K562 (cell line): ENCODE measurements around the gene PLEKHG3. TPM values are rescaled to one million over a fixed set of nuclear protein-coding genes. Genes with fewer than 3 reads are reported as not detected.

Source experiments
- ATAC-seq: fragments of 200-7000 bp; cut with Tn5 transposase; 3 replicates; pipeline ENCODE4 v1.9.1; 2020; ENCODE audit warnings: moderate library complexity
- Bru-seq: library from RNA; stranded (reverse); fragments of 400-500 nt; gene quantifications from one replicate; lab custom pipeline; 2021; lab: Mats Ljungman, UMichigan
- BruChase-seq, 2 experiments: library from RNA; stranded (reverse); fragments of 400-500 nt; gene quantifications; one replicate each; lab custom pipeline; 2021; lab: Mats Ljungman, UMichigan
- BruUV-seq: library from RNA; stranded (reverse); fragments of 400-500 nt; replicated peaks from 2 replicates; lab custom pipeline; 2021; lab: Mats Ljungman, UMichigan
- CTCF ChIA-PET: fragments of 300-600 bp; formaldehyde crosslinking; extraction: SDS; loops from one replicate; lab custom pipeline; 2021; ENCODE audit warnings: low intra/inter-chr PET ratio; lab: Yijun Ruan, JAX
- POLR2A ChIA-PET: fragments of 300-600, 350-650 bp; sonication (Branson Sonifier 250); formaldehyde crosslinking; extraction: SDS; loops from one replicate; lab custom pipeline; 2021; ENCODE audit warnings: antibody characterized with exemption, inconsistent platforms; lab: Yijun Ruan, JAX
- DNase-seq, 4 experiments: peaks; one replicate each; pipeline versions ENCODE4 v3.0.0 to v3.0.0-alpha.2; 2011 to 2018; ENCODE audit warnings: low spot score in 3 of 4, mixed read lengths in 3 of 4; ENCODE audit errors: extremely low read depth in 1 of 4
- FAIRE-seq: peaks from 2 replicates; lab custom pipeline; 2011; peaks lifted over from hg19 to GRCh38; lab: Jason Lieb, UNC
- H2AFZ ChIP-seq: 2 replicates; pipeline ENCODE4 v1.6.0; 2011; ENCODE audit warnings: low read depth, low read length, control low read depth, inconsistent platforms
- H3K27ac ChIP-seq: fragments of 200-600 bp; 3 replicates; pipeline ENCODE4 v1.8.0; 2011; ENCODE audit warnings: low read depth, mild to moderate bottlenecking, control low read depth, inconsistent platforms, low read length, moderate library complexity, mixed read lengths; ENCODE audit errors: extremely low read depth
- H3K27me3 ChIP-seq, 2 experiments: fragments of 300-600 bp in 1 of 2; 2 replicates in 1 of 2; 3 replicates in 1 of 2; pipeline versions ENCODE4 v1.6.0 to v1.8.0; 2011; ENCODE audit warnings: inconsistent platforms in 2 of 2, low read length in 2 of 2, mild to moderate bottlenecking in 1 of 2, mixed read lengths in 1 of 2, moderate library complexity in 1 of 2; ENCODE audit not compliant: control insufficient read depth in 2 of 2, insufficient read depth in 2 of 2
- H3K36me3 ChIP-seq: fragments of 300-600 bp; 3 replicates; pipeline ENCODE4 v1.8.0; 2011; ENCODE audit warnings: mild to moderate bottlenecking, low read length, inconsistent platforms; ENCODE audit not compliant: control insufficient read depth, insufficient read depth
- H3K4me1 ChIP-seq, 2 experiments: fragments of 200-600 bp in 1 of 2; replicated peaks in 1 of 2; 2 replicates in 1 of 2; 3 replicates in 1 of 2; pipeline versions ENCODE4 v1.5.1 to v1.8.0; 2011; ENCODE audit warnings: inconsistent platforms in 2 of 2, low read length in 2 of 2, mild to moderate bottlenecking in 1 of 2, mixed read lengths in 1 of 2, moderate library complexity in 1 of 2; ENCODE audit not compliant: control insufficient read depth in 2 of 2, insufficient read depth in 2 of 2
- H3K4me2 ChIP-seq: 2 replicates; pipeline ENCODE4 v1.6.1; 2011; ENCODE audit warnings: low read length, control low read depth, inconsistent platforms, mixed read lengths; ENCODE audit not compliant: insufficient read depth
- H3K4me3 ChIP-seq: fragments of 200-600 bp; sonication (generic), shearing (Covaris generic); 2 replicates; pipeline ENCODE4 v1.5.1; 2016; ENCODE audit warnings: control low read depth, inconsistent platforms
- H3K79me2 ChIP-seq: fragments of 200-600 bp; 3 replicates; pipeline ENCODE4 v1.8.0; 2011; ENCODE audit warnings: low read length, inconsistent platforms; ENCODE audit not compliant: control insufficient read depth, insufficient read depth
- H3K9ac ChIP-seq, 2 experiments: 2 replicates each; pipeline versions ENCODE4 v1.6.0 to v1.6.1; 2011; ENCODE audit warnings: low read depth in 2 of 2, low read length in 2 of 2, control low read depth in 1 of 2, inconsistent platforms in 1 of 2, mild to moderate bottlenecking in 1 of 2, mixed read lengths in 1 of 2; ENCODE audit not compliant: insufficient read depth in 1 of 2
- H3K9me1 ChIP-seq: one replicate; pipeline ENCODE4 v1.6.0; 2011; ENCODE audit warnings: inconsistent platforms, mild to moderate bottlenecking, low read length, moderate library complexity; ENCODE audit not compliant: control insufficient read depth, insufficient read depth
- H3K9me3 ChIP-seq: replicated peaks from 2 replicates; pipeline ENCODE4 v1.5.1; 2011; ENCODE audit warnings: low read depth, low read length, inconsistent platforms; ENCODE audit not compliant: control insufficient read depth, insufficient read depth
- H4K20me1 ChIP-seq: replicated peaks from 2 replicates; pipeline ENCODE4 v1.6.1; 2011; ENCODE audit warnings: low read length, inconsistent platforms, mixed read lengths; ENCODE audit not compliant: control insufficient read depth, insufficient read depth
- EGR1 ChIP-seq: fragments of 450-650 bp; conservative IDR thresholded peaks from 2 replicates; pipeline ENCODE4 v1.6.1; 2017; ENCODE audit warnings: mild to moderate bottlenecking
- FOXK2 ChIP-seq, 2 experiments: fragments of 450-650 bp; IDR thresholded peaks in 1 of 2; conservative IDR thresholded peaks in 1 of 2; 2 replicates each; pipeline ENCODE4 v1.6.1; 2016; ENCODE audit warnings: low read depth in 2 of 2, mild to moderate bottlenecking in 1 of 2
- HIVEP1 ChIP-seq: fragments of 250-450 bp; sonication (Bioruptor Pico); IDR thresholded peaks from 2 replicates; pipeline ENCODE4 v1.4.0; 2020; ENCODE audit warnings: mild to moderate bottlenecking
- RBBP5 ChIP-seq: fragments of 200-600 bp; sonication (generic); IDR thresholded peaks from 2 replicates; pipeline ENCODE4 v1.6.1; 2012; ENCODE audit warnings: borderline replicate concordance, mild to moderate bottlenecking, low read length, control low read depth, inconsistent platforms; ENCODE audit not compliant: insufficient read depth, poor library complexity, severe bottlenecking
- RNF2 ChIP-seq: sonication (generic); IDR thresholded peaks from 2 replicates; pipeline ENCODE4 v1.6.1; 2016
- ZBTB49 ChIP-seq: sonication (generic); formaldehyde crosslinking; IDR thresholded peaks from 2 replicates; pipeline ENCODE4 v1.8.0; 2022; ENCODE audit warnings: missing genetic modification reagents, mild to moderate bottlenecking, borderline replicate concordance
- WGBS: fragments of 100-300 bp; shearing (Covaris generic); methylation state at CpG from one replicate; pipeline ENCODE4 v1.1.6; 2016; ENCODE audit warnings: low coverage, mixed read lengths; ENCODE audit not compliant: insufficient coverage; ENCODE audit errors: missing lambda C conversion rate; 5-methylcytosine and 5-hydroxymethylcytosine counted together
- in situ Hi-C: fragments of 300-500 bp; cut with MboI; formaldehyde crosslinking; loops from 4 replicates; pipeline ENCODE4 v1.15.0; 2018; ENCODE audit warnings: inconsistent platforms, mixed read lengths
- intact Hi-C: fragments of 100-400 bp; cut with micrococcal nuclease; formaldehyde crosslinking; loops from 2 replicates; pipeline ENCODE4 v1.14.2; 2022
- long read RNA-seq, 3 experiments: library from polyadenylated mRNA in 2 of 3; library from RNA in 1 of 3; unstranded in 2 of 3; stranded (forward) in 1 of 3; transcript quantifications; one replicate each; pipeline ENCODE4 v2.0.0, GENCODE V29; 2019 to 2022
- polyA minus RNA-seq, 3 experiments: library from RNA; depleted of rRNA, polyadenylated mRNA; stranded (reverse); fragments of >200 nt; gene quantifications; 2 replicates each; pipeline ENCODE4 v1.2.3, GENCODE V29; 2011
- polyA plus RNA-seq, 8 experiments: library from polyadenylated mRNA; depleted of rRNA in 4 of 8; stranded (reverse) in 5 of 8; unstranded in 3 of 8; fragments of >200 nt; fragmentation: Nextera tagmentation in 2 of 8; fragmentation: Illumina TruSeq in 1 of 8; extraction: Ambion mirVana in 2 of 8; extraction: Trizol in 1 of 8; gene quantifications; 2 replicates each; pipeline versions ENCODE4 v1.2.1 to v1.2.3, GENCODE V29; 2011 to 2014; ENCODE audit warnings: inconsistent platforms in 1 of 8, missing spikeins in 1 of 8
- total RNA-seq, 7 experiments: library from RNA; depleted of rRNA in 6 of 7; stranded (reverse); fragments of >200 nt in 6 of 7; fragmentation: Illumina TruSeq in 2 of 7; extraction: Trizol in 2 of 7; gene quantifications; 2 replicates each; pipeline versions ENCODE4 v1.2.1 to v1.2.3, GENCODE V29; 2011 to 2021; ENCODE audit warnings: low replicate concordance in 1 of 7

The PLEKHG3 gene
- total RNA-seq (2011; cell fraction: chromatin; rRNA removed; ENCODE audit: low replicate concordance), result 0.07 TPM in 1 of 2 replicates, not detected in the other
- total RNA-seq (2011; cell fraction: nucleolus; rRNA removed), result not detected in 2 replicates
- total RNA-seq (2011; cell fraction: nucleoplasm; rRNA removed), result not detected in 2 replicates
- total RNA-seq (2014; rRNA removed) (not detected in 2 replicates), total RNA-seq (2014; rRNA removed; fragmentation: Illumina TruSeq; extraction: Trizol) (not detected in 2 replicates), total RNA-seq (2015; rRNA removed; fragmentation: Illumina TruSeq; extraction: Trizol) (not detected in 2 replicates), total RNA-seq (2021) (0.11 and 0.16 TPM in 2 replicates), polyA plus RNA-seq (2011; rRNA removed) (0.04 TPM in 1 of 2 replicates, not detected in the other), polyA plus RNA-seq (2014; fragmentation: Illumina TruSeq; extraction: Trizol) (not detected in 2 replicates), polyA plus RNA-seq (2014; fragmentation: Nextera tagmentation; extraction: Ambion mirVana) (not detected), polyA plus RNA-seq (2014; rRNA removed) (not detected in 2 replicates), polyA minus RNA-seq (2011; rRNA and poly(A)+ RNA removed) (not detected in 2 replicates), Bru-seq, nascent RNA (percentile 15 among the genes with signal in this experiment), BruChase-seq, experiment 1, labeled RNA remaining after a 2-hour chase (percentile 12 among the genes with signal in this experiment), BruChase-seq, experiment 2, labeled RNA remaining after a 6-hour chase (percentile 17 among the genes with signal in this experiment)
- 0.06 and 0.16 TPM in 2 replicates for polyA plus RNA-seq (2011; cell fraction: cytosol; rRNA removed)
- polyA plus RNA-seq (2011; cell fraction: nucleus; rRNA removed), result 0.16 and 0.25 TPM in 2 replicates
- 0.08 TPM in 1 of 2 replicates, not detected in the other for polyA plus RNA-seq (2012)
- polyA minus RNA-seq (2011; cell fraction: cytosol; rRNA and poly(A)+ RNA removed), result 2.6 TPM in 1 of 2 replicates, not detected in the other
- under 0.01 and 0.27 TPM in 2 replicates for polyA minus RNA-seq (2011; cell fraction: nucleus; rRNA and poly(A)+ RNA removed)
- long read RNA-seq, experiment 1, result 0 reads
- long read RNA-seq, experiment 2, result 0 reads
- long read RNA-seq, experiment 3, result 0 reads

- CTCF ChIA-PET, result no interaction called here
Observed at GRCh38 chr14:64704143-64704742, at the start of gene PLEKHG3. TSS of gene PLEKHG3 (plus strand) at chr14:64704424. CDS start at chr14:64727632, 23,208 bp downstream.

More at GRCh38 chr14:64704143-64704742, at the start of gene PLEKHG3:
- H3K4me1 ChIP-seq, result peaks cover 0 to 18% of the 10 kb centered on the region in 2 experiments; a peak in 2 of 5 replicates
- FAIRE-seq (no peak), DNase-seq (peak; percentile 9 to 50 (median 32)), ATAC-seq (peak; percentile 62)
- no peak within 1 kb of the TSS for H3K4me2 ChIP-seq
- no peak within 1 kb of the TSS for H3K9ac ChIP-seq
- TF ChIP-seq HIVEP1 (CRISPR knock-in tag) (no peak), FOXK2 (conservative IDR thresholded peaks at IDR 0.05 in 1 of 2, IDR thresholded peaks at IDR 0.05 in 1 of 2; ENCODE audit: low read depth in 2 of 2) (no peak), RNF2 (peak; percentile 27; the same call in 1 of the 2 replicates), EGR1 (0 out of 2 replicates have a peak, but pooled peaks have one; percentile 13), ZBTB49 (CRISPR knock-in tag) (no peak), RBBP5 (no peak)
- H3K9me3 ChIP-seq, result no peaks in the 10 kb centered on the region
- no peak within 1 kb of the TSS for H2AFZ ChIP-seq
- intact Hi-C loops, result no loop called here
- no peak within 1 kb of the TSS for H3K27ac ChIP-seq
- no peaks in the 10 kb centered on the region for H3K79me2 ChIP-seq
- POLR2A ChIA-PET, result interaction anchor here (0.7 to 1.5 kb wide), 3 partner anchors 11 to 210 kb away, joined by 3 to 5 read pairs (median 3); partner anchors contain the start of gene CHURC1
- H3K4me3 ChIP-seq, result no peak within 1 kb of the TSS; the same call in 1 of the 2 replicates
- in situ Hi-C loops, result no loop called here
- no peaks in the 10 kb centered on the region for H3K36me3 ChIP-seq
- 9% methylated on average over 23 of the region's 69 CpGs for WGBS
- peaks cover 29 to 64% of the 10 kb centered on the region in 2 experiments for H3K27me3 ChIP-seq
- H3K9me1 ChIP-seq, result no peaks in the 10 kb centered on the region
- H4K20me1 ChIP-seq, result no peaks in the 10 kb centered on the region
- BruUV-seq, result no TSS peak
